GM12878 (cell line): ENCODE results near the gene PRSS36. TPM values are rescaled to one million over a fixed set of nuclear protein-coding genes. Genes with fewer than 3 reads are reported as not detected.

Source experiments
- ATAC-seq: fragments of 200-7000 bp; cut with Tn5 transposase; 3 replicates; pipeline ENCODE4 v1.9.1; 2020; ENCODE audit warnings: mild to moderate bottlenecking, moderate library complexity
- BruUV-seq: library from RNA; stranded (reverse); fragments of 400-500 nt; replicated peaks from 2 replicates; lab custom pipeline; 2021; lab: Mats Ljungman, UMichigan
- CTCF ChIA-PET: fragments of 300-600 bp; sonication (Branson Sonifier 250); formaldehyde crosslinking; extraction: SDS; loops from one replicate; lab custom pipeline; 2021; ENCODE audit warnings: inconsistent platforms; lab: Yijun Ruan, JAX
- POLR2A ChIA-PET: fragments of 350-600 bp; formaldehyde crosslinking; extraction: SDS; loops from one replicate; lab custom pipeline; 2021; ENCODE audit warnings: inconsistent platforms; lab: Charles Lee
- RAD21 ChIA-PET: fragments of 300-600 bp; sonication (Branson Sonifier 250); formaldehyde crosslinking; loops from one replicate; lab custom pipeline; 2023; ENCODE audit warnings: antibody characterized with exemption; ENCODE audit not compliant: unreplicated experiment; lab: Charles Lee
- SMC1A ChIA-PET: fragments of 300-600 bp; sonication (Branson Sonifier 250); formaldehyde crosslinking; loops from one replicate; lab custom pipeline; 2023; ENCODE audit not compliant: unreplicated experiment, uncharacterized antibody; lab: Charles Lee
- DNase-seq: peaks from one replicate; pipeline ENCODE4 v3.0.0-alpha.2; 2011; ENCODE audit warnings: low read depth, low spot score
- FAIRE-seq: peaks from 3 replicates; lab custom pipeline; 2011; peaks lifted over from hg19 to GRCh38; lab: Jason Lieb, UNC
- H2AFZ ChIP-seq: 2 replicates; pipeline ENCODE4 v1.6.0; 2011; ENCODE audit warnings: low read depth, low read length, control low read depth; ENCODE audit not compliant: control insufficient read depth
- H3K27ac ChIP-seq: 2 replicates; pipeline ENCODE4 v1.5.1; 2011; ENCODE audit warnings: control low read depth; ENCODE audit not compliant: control insufficient read depth, insufficient read depth
- H3K27me3 ChIP-seq, 2 experiments: replicated peaks in 1 of 2; 2 replicates each; pipeline versions ENCODE4 v1.6.0 to v1.6.1; 2011; ENCODE audit warnings: low read length in 1 of 2; ENCODE audit not compliant: control insufficient read depth in 2 of 2, insufficient read depth in 2 of 2
- H3K36me3 ChIP-seq, 2 experiments: 2 replicates each; pipeline ENCODE4 v1.5.1; 2011; ENCODE audit warnings: low read length in 1 of 2; ENCODE audit not compliant: control insufficient read depth in 2 of 2, insufficient read depth in 2 of 2
- H3K4me1 ChIP-seq: 2 replicates; pipeline ENCODE4 v1.6.1; 2011; ENCODE audit warnings: mild to moderate bottlenecking, low read length, moderate library complexity, mixed read lengths; ENCODE audit not compliant: control insufficient read depth, insufficient read depth
- H3K4me2 ChIP-seq: 2 replicates; pipeline ENCODE4 v1.6.0; 2011; ENCODE audit warnings: control low read depth; ENCODE audit not compliant: control insufficient read depth, insufficient read depth
- H3K4me3 ChIP-seq: fragments of 200-600 bp; sonication (generic); 2 replicates; pipeline ENCODE4 v1.5.1; 2016
- H3K79me2 ChIP-seq: 2 replicates; pipeline ENCODE4 v1.6.0; 2011; ENCODE audit warnings: low read length; ENCODE audit not compliant: control insufficient read depth, insufficient read depth
- H3K9ac ChIP-seq: 2 replicates; pipeline ENCODE4 v1.8.0; 2011; ENCODE audit warnings: low read length, control low read depth, mixed read lengths; ENCODE audit not compliant: control insufficient read depth, insufficient read depth
- H3K9me3 ChIP-seq: replicated peaks from 3 replicates; pipeline ENCODE4 v1.5.1; 2011; ENCODE audit warnings: mild to moderate bottlenecking, low read length; ENCODE audit not compliant: control insufficient read depth, insufficient read depth
- H4K20me1 ChIP-seq: 2 replicates; pipeline ENCODE4 v1.6.0; 2011; ENCODE audit not compliant: control insufficient read depth, insufficient read depth
- BHLHE40 ChIP-seq, 2 experiments: fragments of 450-650 bp in 1 of 2; IDR thresholded peaks; 2 replicates each; pipeline ENCODE4 v1.6.1; 2011 to 2017; ENCODE audit warnings: low read depth in 2 of 2, borderline replicate concordance in 1 of 2, improper control_type of control experiment in 1 of 2, low read length in 1 of 2, mild to moderate bottlenecking in 1 of 2
- CBX3 ChIP-seq: fragments of 200-600 bp; sonication (generic); IDR thresholded peaks from 2 replicates; pipeline ENCODE4 v1.6.1; 2016; ENCODE audit warnings: low read depth, borderline replicate concordance
- CEBPZ ChIP-seq: fragments of 150-350 bp; IDR thresholded peaks from 2 replicates; pipeline ENCODE4 v1.6.1; 2016; ENCODE audit warnings: low read depth, low read length
- CHD1 ChIP-seq: IDR thresholded peaks from 2 replicates; pipeline ENCODE4 v1.6.1; 2012; ENCODE audit warnings: low read depth, low read length, improper control_type of control experiment
- GABPA ChIP-seq: IDR thresholded peaks from 2 replicates; pipeline ENCODE4 v1.6.1; 2014; ENCODE audit warnings: antibody characterized with exemption, low read depth, mild to moderate bottlenecking, inconsistent platforms
- MEF2B ChIP-seq: fragments of 450-650 bp; IDR thresholded peaks from 2 replicates; pipeline ENCODE4 v1.6.1; 2018; ENCODE audit warnings: mild to moderate bottlenecking, moderate library complexity; ENCODE audit not compliant: partially characterized antibody, poor library complexity, severe bottlenecking
- SKIL ChIP-seq: fragments of 450-650 bp; IDR thresholded peaks from 2 replicates; pipeline ENCODE4 v1.6.1; 2017; ENCODE audit warnings: mild to moderate bottlenecking, low read depth, inconsistent platforms; ENCODE audit not compliant: poor library complexity, severe bottlenecking
- SP1 ChIP-seq: IDR thresholded peaks from one replicate; pipeline ENCODE4 v1.6.1; 2011; ENCODE audit warnings: low read depth, low read length
- YY1 ChIP-seq: IDR thresholded peaks from 2 replicates; pipeline ENCODE4 v1.6.1; 2011; ENCODE audit warnings: low read depth, mild to moderate bottlenecking, low read length
- ZBTB4 ChIP-seq: fragments of 450-650 bp; formaldehyde crosslinking; IDR thresholded peaks from 2 replicates; pipeline ENCODE4 v1.4.0; 2022; ENCODE audit warnings: mild to moderate bottlenecking, moderate library complexity
- ZNF274 ChIP-seq: IDR thresholded peaks from one replicate; pipeline ENCODE4 v1.8.0; 2011; ENCODE audit not compliant: insufficient read length, insufficient read depth
- WGBS: methylation state at CpG from one replicate; pipeline ENCODE4 v1.1.6; 2016; ENCODE audit warnings: low lambda C conversion rate; ENCODE audit not compliant: insufficient replicate concordance, insufficient coverage; ENCODE audit errors: missing lambda C conversion rate; 5-methylcytosine and 5-hydroxymethylcytosine counted together
- in situ Hi-C: fragments of 300-500 bp; cut with MboI; formaldehyde crosslinking; loops from 9 replicates; pipeline ENCODE4 v1.14.3; 2018; ENCODE audit warnings: mixed read lengths
- intact Hi-C: fragments of 100-400 bp; cut with micrococcal nuclease; formaldehyde crosslinking; loops from one replicate; pipeline ENCODE4 v1.14.2; 2022; ENCODE audit not compliant: unreplicated experiment
- polyA plus RNA-seq, 11 experiments: library from polyadenylated mRNA; depleted of rRNA in 4 of 11; unstranded in 6 of 11; stranded (reverse) in 5 of 11; fragments of >200 nt; fragmentation: Nextera tagmentation in 4 of 11; fragmentation: Illumina TruSeq in 1 of 11; extraction: Ambion mirVana in 4 of 11; extraction: Trizol in 1 of 11; gene quantifications; 1 replicate in 1 of 11; 2 replicates in 10 of 11; pipeline versions ENCODE4 v1.2.1 to v1.2.3, GENCODE V29; 2011 to 2016; ENCODE audit warnings: inconsistent platforms in 2 of 11, missing spikeins in 2 of 11, low read depth in 1 of 11
- total RNA-seq, 4 experiments: library from RNA; depleted of rRNA in 3 of 4; stranded (reverse); fragments of >200 nt in 3 of 4; fragmentation: Illumina TruSeq in 1 of 4; extraction: Trizol in 1 of 4; gene quantifications; 2 replicates each; pipeline versions ENCODE4 v1.2.1 to v1.2.3, GENCODE V29; 2013 to 2021

The PRSS36 gene
- total and polyA plus RNA-seq, 10 of the 15 experiments (the other 5 are each of a cell fraction or from before 2014, with no cell fraction given): 0.11 to 1.1 (median 0.17) TPM; not detected in 3

- in situ Hi-C loops: no loop called here
- CTCF ChIA-PET: no interaction called here
Measured at GRCh38 chr16:31130336-31130891, 19.5 kb downstream of the PRSS36 start.

More at GRCh38 chr16:31130336-31130891, 19.5 kb downstream of the PRSS36 start:
- no peaks in the 10 kb centered on the region for H3K79me2 ChIP-seq
- H3K4me3 ChIP-seq: no peak overlapping the region
- FAIRE-seq: no peak
- H3K27ac ChIP-seq: no peak overlapping the region
- ATAC-seq: no peak
- 98% methylated on average over 10 of the region's 10 CpGs for WGBS
- POLR2A ChIA-PET: no interaction called here
- DNase-seq: no peak
- RAD21 ChIA-PET: interaction anchor here (0.5 kb wide), 2 partner anchors 21 to 36 kb away, joined by 3 read pairs; partner anchors contain the start of gene VKORC1
- intact Hi-C loops: no loop called here
- TF ChIP-seq YY1 (no peak), CEBPZ (no peak), CHD1 (no peak), ZNF274 (no peak), SKIL (no peak), SP1 (no peak), MEF2B (no peak), ZBTB4 (no peak), GABPA (no peak), BHLHE40 (IDR thresholded peaks at IDR 0.05; ENCODE audit: borderline replicate concordance in 1 of 2, low read depth in 2 of 2, low read length in 1 of 2) (no peak), CBX3 (no peak)
- H3K36me3 ChIP-seq: no peaks in the 10 kb centered on the region; a peak in 2 of 4 replicates
- no peak overlapping the region for H3K4me2 ChIP-seq
- BruUV-seq: TSS peak; percentile 65
- no peaks in the 10 kb centered on the region for H4K20me1 ChIP-seq
- no peak overlapping the region for H3K9ac ChIP-seq
- no peaks in the 10 kb centered on the region for H3K27me3 ChIP-seq
- no peaks in the 10 kb centered on the region for H3K9me3 ChIP-seq
- H3K4me1 ChIP-seq: no peaks in the 10 kb centered on the region
- no peak overlapping the region for H2AFZ ChIP-seq
- SMC1A ChIA-PET: no interaction called here
